ELF-1 (cell line): ENCODE data around the gene CUL7.
"Not testable (repeated sequence)": the region's sequence is repeated elsewhere in the genome, so short reads cannot be mapped to it uniquely, and the experiment has no call there.

Experiments
- DNase-seq: peaks from one replicate; pipeline ENCODE4 v3.0.0-alpha.2; 2016; ENCODE audit warnings: low read depth, low spot score

The CUL7 gene

GRCh38 chr6:43045371-43045930, 8.2 kb downstream of the CUL7 start:
- no peak for DNase-seq

- no peak for DNase-seq
Measured at GRCh38 chr6:43043310-43043709, 10.3 kb downstream of the CUL7 start.

- DNase-seq: not testable (repeated sequence)
Measured at GRCh38 chr6:43041475-43041874, 12.2 kb downstream of the CUL7 start.

GRCh38 chr6:43040542-43041257, 13.0 kb downstream of the CUL7 start:
- no peak for DNase-seq

- DNase-seq: no peak
Measured at GRCh38 chr6:43038727-43039126, 14.9 kb downstream of the CUL7 start.

- DNase-seq: no peak
Measured at GRCh38 chr6:43037706-43038105, 15.9 kb downstream of the CUL7 start.

- DNase-seq: no peak
Measured at GRCh38 chr6:43037197-43037596, 16.5 kb downstream of the CUL7 start.

- no peak for DNase-seq
Measured at GRCh38 chr6:43036712-43037111, 16.9 kb downstream of the CUL7 start.

- DNase-seq: no peak
Measured at GRCh38 chr6:43035495-43036194, 18.0 kb downstream of the CUL7 start.

- no peak for DNase-seq
Measured at GRCh38 chr6:43034190-43034525, 19.5 kb downstream of the CUL7 start.

- DNase-seq: no peak
Measured at GRCh38 chr6:43033496-43034189, 20.0 kb downstream of the CUL7 start.

GRCh38 chr6:43032326-43032725, 21.3 kb downstream of the CUL7 start:
- DNase-seq: no peak

- no peak for DNase-seq
Measured at GRCh38 chr6:43029120-43029519, 24.5 kb downstream of the CUL7 start.

- DNase-seq: no peak
Measured at GRCh38 chr6:43026365-43026764, 27.3 kb downstream of the CUL7 start.

- no peak for DNase-seq
Measured at GRCh38 chr6:43024436-43024835, 29.2 kb downstream of the CUL7 start.

GRCh38 chr6:43021270-43022047, 32.2 kb downstream of the CUL7 start, which contains the start of gene RRP36:
RRP36 (plus strand) TSS chr6:43021623; CDS start chr6:43021655, 32 bp downstream.
- peak; percentile 78 for DNase-seq

- peak; percentile 68 for DNase-seq
Measured at GRCh38 chr6:43020847-43021246, 32.8 kb downstream of the CUL7 start.

- DNase-seq: no peak
Measured at GRCh38 chr6:43020052-43020705, 33.5 kb downstream of the CUL7 start.

- no peak for DNase-seq
Measured at GRCh38 chr6:43019152-43019551, 34.5 kb downstream of the CUL7 start.

GRCh38 chr6:43016943-43017334, 36.7 kb downstream of the CUL7 start:
- DNase-seq: no peak
